Psoas muscle (tissue), 8 donors: Measurements from ENCODE around the gene MTHFD1L. TPM values are rescaled to one million over a fixed set of nuclear protein-coding genes. Genes with fewer than 3 reads are reported as not detected.
A peak's percentile ranks its signal among the peaks of the same experiment; 100 is the strongest.

Experiments
- ATAC-seq, 4 donors: fragments of 200-7000 bp; cut with Tn5 transposase; one replicate each; pipeline ENCODE4 v1.9.1; 2020; ENCODE audit warnings: moderate library complexity in 3 of 4, mild to moderate bottlenecking in 2 of 4
- DNase-seq, 2 donors: peaks; one replicate each; pipeline ENCODE4 v3.0.0-alpha.2; 2020
- H3K27ac ChIP-seq: fragments of 200-600 bp; one replicate; pipeline ENCODE4 v1.8.0; 2022
- H3K27me3 ChIP-seq, 3 donors: fragments of 200-600 bp in 1 of 3; one replicate each; pipeline versions ENCODE4 v1.6.1 to v1.8.0; 2013 to 2022; ENCODE audit warnings: low read length in 2 of 3, mild to moderate bottlenecking in 2 of 3, moderate library complexity in 1 of 3; ENCODE audit not compliant: insufficient read depth in 3 of 3
- H3K36me3 ChIP-seq, 2 donors: fragments of 200-600 bp in 1 of 2; one replicate each; pipeline versions ENCODE4 v1.6.1 to v1.8.0; 2013 to 2022; ENCODE audit warnings: low read depth in 1 of 2, mild to moderate bottlenecking in 1 of 2, moderate library complexity in 1 of 2; ENCODE audit not compliant: insufficient read depth in 1 of 2
- H3K4me1 ChIP-seq: fragments of 200-600 bp; one replicate; pipeline ENCODE4 v1.8.0; 2022
- H3K4me3 ChIP-seq: fragments of 200-600 bp; one replicate; pipeline ENCODE4 v1.8.0; 2022; ENCODE audit warnings: mild to moderate bottlenecking
- H3K9me3 ChIP-seq: fragments of 200-600 bp; one replicate; pipeline ENCODE4 v1.8.0; 2022
- WGBS, 3 donors: extraction: QIAGEN DNeasy Blood & Tissue Kit; methylation state at CpG; one replicate each; pipeline versions ENCODE4 v1.1.6 to v1.1.7; 2013; 5-methylcytosine and 5-hydroxymethylcytosine counted together
- intact Hi-C, 2 donors: fragments of 100-400 bp; cut with DNase I; formaldehyde crosslinking; loops; one replicate each; pipeline versions ENCODE4 v1.11.0 to v1.14.2; 2022
- polyA plus RNA-seq, 3 donors: library from polyadenylated mRNA; stranded (reverse); fragments of 200-250 nt; gene quantifications; one replicate each; pipeline ENCODE4 v1.2.3, GENCODE V29; 2013
- total RNA-seq, 4 donors: library from RNA; stranded (reverse); fragmentation: NEBNext Ultra II Directional in 2 of 4; extraction: Animal tissue kit (Norgen Biotek cat#: 25700) in 2 of 4; gene quantifications; one replicate each; pipeline versions ENCODE4 v1.2.1 to v1.2.4, GENCODE V29; 2021 to 2023
- TF ChIP-seq, protein P1 (sequence below): fragments of 200-600 bp; IDR thresholded peaks from one replicate; pipeline ENCODE4 v1.8.0; 2022; ENCODE audit warnings: antibody characterized with exemption
- donor health status: healthy with polysubstance abuse.
- donor health status: DM: no; HTN: no; CAD: no; lungs with moderate emphysema.
- donor health status: Bipolar disorder and iron deficiency.
- donor health status: healthy.
- donor health status: DM: yes; HTN: yes; CAD: no.
- donor health status: DM: no; HTN: no; CAD: no.
- donor health status: DM: no; HTN: no; CAD: no.
- donor health status: DM: yes; HTN: yes; CAD: no.

Gene MTHFD1L
- total and polyA plus RNA-seq, 7 donors: 0.21 to 4.1 (median 1.1) TPM

DNA sequence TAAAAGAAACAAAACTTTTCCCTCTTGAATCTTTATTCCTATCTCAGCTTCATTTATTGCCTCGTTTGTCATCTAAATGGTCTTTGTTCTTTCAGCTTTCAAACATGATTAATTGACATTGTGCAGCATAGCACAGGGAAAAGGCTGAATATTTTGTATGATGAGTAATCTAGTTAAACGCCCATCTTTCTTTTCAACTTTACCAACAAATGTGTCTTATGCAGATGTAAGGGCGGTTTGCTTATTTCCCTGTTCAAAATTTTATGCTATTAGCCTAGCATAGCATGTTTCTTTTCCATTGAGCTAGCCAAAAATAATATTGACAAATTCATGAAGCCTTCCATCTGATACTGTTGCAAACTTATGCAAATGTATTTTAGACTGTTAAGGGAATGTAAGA lies 197.8 kb downstream of the MTHFD1L start:
- no peak for ATAC-seq

DNA sequence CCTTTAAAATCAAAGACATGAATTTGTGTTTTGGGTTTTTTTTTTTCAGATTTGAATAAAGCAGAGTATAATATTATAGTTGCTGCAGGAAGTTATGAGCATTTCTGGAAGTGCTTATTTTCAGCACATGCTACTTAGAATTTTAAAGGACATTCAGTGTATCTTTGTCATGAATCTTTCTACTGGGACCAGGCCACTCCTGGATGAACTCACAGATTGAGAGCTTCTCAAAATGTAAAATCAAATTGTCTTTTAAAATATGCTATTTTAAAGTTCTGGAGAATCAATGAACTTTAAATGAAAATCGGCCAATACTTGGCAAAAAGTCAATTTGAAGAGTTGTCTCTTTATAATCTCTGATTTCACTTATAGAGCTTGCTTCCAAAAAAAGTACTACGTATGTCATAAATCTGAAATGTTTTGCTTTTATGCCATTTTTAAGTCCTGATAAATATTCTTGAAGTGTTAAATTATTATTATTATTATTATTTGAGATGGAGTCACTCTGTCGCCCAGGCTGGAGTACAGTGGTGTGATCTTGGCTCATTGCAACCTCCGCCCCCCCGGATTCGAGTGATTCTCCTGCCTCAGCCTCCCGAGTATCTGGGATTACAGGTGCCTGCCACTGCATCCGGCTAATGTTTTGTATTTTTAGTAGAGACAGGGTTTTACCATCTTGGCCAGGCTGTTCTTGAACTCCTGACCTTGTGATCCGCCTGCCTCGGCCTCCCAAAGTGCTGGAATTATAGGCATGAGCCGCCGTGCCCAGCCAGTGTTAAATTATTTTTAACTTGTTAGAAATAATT lies 198.5 kb downstream of the MTHFD1L start:
- intact Hi-C loops: no loop called here
- WGBS, 3 donors: 88 to 92% (median 90%) methylated on average over 12 of the region's 12 CpGs
- no peaks in the 10 kb centered on the region for H3K9me3 ChIP-seq
- H3K4me3 ChIP-seq: no peak overlapping the region
- DNase-seq (no peak), ATAC-seq (no peak)
- H3K4me1 ChIP-seq: peaks cover 14% of the 10 kb centered on the region
- no peaks in the 10 kb centered on the region for H3K27me3 ChIP-seq
- TF ChIP-seq, protein P1, sequence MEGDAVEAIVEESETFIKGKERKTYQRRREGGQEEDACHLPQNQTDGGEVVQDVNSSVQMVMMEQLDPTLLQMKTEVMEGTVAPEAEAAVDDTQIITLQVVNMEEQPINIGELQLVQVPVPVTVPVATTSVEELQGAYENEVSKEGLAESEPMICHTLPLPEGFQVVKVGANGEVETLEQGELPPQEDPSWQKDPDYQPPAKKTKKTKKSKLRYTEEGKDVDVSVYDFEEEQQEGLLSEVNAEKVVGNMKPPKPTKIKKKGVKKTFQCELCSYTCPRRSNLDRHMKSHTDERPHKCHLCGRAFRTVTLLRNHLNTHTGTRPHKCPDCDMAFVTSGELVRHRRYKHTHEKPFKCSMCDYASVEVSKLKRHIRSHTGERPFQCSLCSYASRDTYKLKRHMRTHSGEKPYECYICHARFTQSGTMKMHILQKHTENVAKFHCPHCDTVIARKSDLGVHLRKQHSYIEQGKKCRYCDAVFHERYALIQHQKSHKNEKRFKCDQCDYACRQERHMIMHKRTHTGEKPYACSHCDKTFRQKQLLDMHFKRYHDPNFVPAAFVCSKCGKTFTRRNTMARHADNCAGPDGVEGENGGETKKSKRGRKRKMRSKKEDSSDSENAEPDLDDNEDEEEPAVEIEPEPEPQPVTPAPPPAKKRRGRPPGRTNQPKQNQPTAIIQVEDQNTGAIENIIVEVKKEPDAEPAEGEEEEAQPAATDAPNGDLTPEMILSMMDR: no peak
- H3K27ac ChIP-seq: no peak overlapping the region
- no peaks in the 10 kb centered on the region for H3K36me3 ChIP-seq

More for the DNA sequence above, 197.8 kb downstream of the MTHFD1L start:
- WGBS, 3 donors: 58 to 63% (median 59%) methylated on average over 3 of the region's 3 CpGs
- H3K27me3 ChIP-seq: no peaks in the 10 kb centered on the region
- H3K27ac ChIP-seq: no peak overlapping the region
- DNase-seq: no peak
- no peaks in the 10 kb centered on the region for H3K9me3 ChIP-seq
- H3K4me1 ChIP-seq: peaks cover 12% of the 10 kb centered on the region
- intact Hi-C loops: no loop called here
- TF ChIP-seq, protein P1: no peak
- no peaks in the 10 kb centered on the region for H3K36me3 ChIP-seq
- no peak overlapping the region for H3K4me3 ChIP-seq

DNA sequence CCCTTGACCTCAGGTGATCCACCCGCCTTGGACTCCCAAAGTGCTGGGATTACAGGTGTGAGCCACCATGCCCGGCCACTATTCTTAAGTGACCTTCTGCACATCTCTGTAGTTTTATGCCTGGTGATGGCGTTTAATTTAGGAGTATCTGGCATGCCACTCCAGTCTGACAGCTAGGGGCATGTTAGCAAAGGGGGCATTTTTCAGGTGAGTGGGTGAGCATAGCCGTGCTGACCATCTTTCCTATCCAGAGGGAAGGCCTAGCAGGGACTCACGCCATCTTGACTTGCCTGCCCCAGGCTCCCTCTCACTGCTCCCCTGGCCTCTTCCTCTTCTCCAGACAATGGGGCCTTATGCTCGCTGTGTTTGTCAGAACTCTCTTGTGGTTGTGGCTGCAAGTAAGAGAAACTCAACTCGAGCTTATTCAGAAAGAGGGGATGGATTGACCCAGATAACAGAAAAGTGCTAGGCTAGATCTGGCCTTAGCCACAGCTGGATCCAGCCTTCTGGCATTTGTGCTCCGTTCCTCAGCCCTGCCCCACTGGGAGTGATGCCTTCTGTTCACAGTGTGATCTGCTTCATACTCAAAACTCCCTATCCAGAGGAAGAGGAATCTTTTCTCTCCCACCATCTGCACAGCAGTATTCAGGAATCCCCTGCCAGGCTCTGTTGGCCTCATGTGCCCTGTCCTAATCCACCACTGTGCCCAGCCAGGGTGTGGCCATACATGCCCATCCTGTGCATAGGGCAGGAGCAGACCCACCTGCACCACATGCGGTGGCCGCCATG lies 199.7 kb downstream of the MTHFD1L start:
- WGBS, 3 donors: 81 to 83% (median 83%) methylated on average over 10 of the region's 10 CpGs
- no peaks in the 10 kb centered on the region for H3K9me3 ChIP-seq
- peaks cover 14% of the 10 kb centered on the region for H3K4me1 ChIP-seq
- TF ChIP-seq, protein P1: no peak
- no peaks in the 10 kb centered on the region for H3K36me3 ChIP-seq
- intact Hi-C loops: no loop called here
- no peaks in the 10 kb centered on the region for H3K27me3 ChIP-seq
- DNase-seq: no peak
- no peak for ATAC-seq
- no peak overlapping the region for H3K27ac ChIP-seq
- no peak overlapping the region for H3K4me3 ChIP-seq

DNA sequence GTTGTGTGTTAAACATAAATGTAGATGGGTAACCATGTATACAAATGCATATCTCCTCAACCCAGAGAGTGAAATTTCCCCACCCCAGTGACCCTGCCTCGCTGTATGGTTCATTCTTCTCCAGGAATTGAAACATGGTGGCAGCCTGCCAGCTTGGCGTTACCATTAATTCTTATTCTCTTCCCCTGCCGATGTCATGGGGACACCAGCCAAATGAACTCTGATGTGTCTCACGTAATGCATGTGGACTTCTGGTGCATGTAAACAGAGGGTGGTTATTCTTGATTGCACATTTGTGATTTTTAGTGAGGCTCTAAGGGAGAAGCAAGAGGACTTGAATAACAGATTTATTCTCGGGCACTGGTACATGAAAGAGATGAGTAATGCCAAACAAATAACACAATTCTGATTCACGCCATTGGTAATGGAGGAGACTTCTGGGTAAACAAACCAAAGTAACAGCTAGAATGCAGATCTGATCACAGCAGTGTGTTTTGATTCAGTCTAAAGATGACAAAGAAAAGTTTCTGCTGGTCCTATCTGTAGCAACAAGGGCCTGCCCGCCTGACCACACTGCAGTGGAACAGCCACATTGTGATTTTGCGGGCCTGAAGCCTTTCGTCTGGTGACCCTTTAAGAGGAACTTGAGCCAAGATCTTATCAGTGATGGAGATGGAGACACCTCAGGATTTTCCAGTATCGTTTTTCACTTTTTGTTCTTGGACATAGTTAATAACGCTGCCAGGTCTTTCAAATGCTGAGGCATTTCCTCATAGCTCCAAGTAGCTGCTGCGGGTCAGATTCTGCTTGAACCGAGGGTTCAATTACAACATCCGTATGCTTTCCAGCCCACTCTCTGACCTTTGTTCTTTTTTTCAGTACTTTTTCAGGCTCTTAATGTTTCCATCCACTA lies 202.4 kb downstream of the MTHFD1L start:
- TF ChIP-seq, protein P1: no peak
- Histone ChIP-seq H3K27me3 (no peaks in the 10 kb centered on the region), H3K36me3 (no peaks in the 10 kb centered on the region), H3K4me1 (peaks cover 14% of the 10 kb centered on the region), H3K27ac (peak overlapping the region; percentile 76), H3K4me3 (no peak overlapping the region), H3K9me3 (no peaks in the 10 kb centered on the region)
- intact Hi-C loops: no loop called here
- ATAC-seq (peak; percentile 36 to 60 (median 54)), DNase-seq (peak in 1 of 2 donors; percentile 55)
- 20 to 27% (median 24%) methylated on average over 14 of the region's 14 CpGs for WGBS, 3 donors
